SK-N-SH (cell line): ENCODE data around the gene KLK5. TPM values are rescaled to one million over a fixed set of nuclear protein-coding genes. Genes with fewer than 3 reads are reported as not detected.
A peak's percentile ranks its signal among the peaks of the same experiment; 100 is the strongest.

Source experiments
- CTCF ChIA-PET: fragments of 300-600, 350-600 bp; formaldehyde crosslinking; extraction: SDS; loops from one replicate; lab custom pipeline; 2021; lab: Yijun Ruan, JAX
- POLR2A ChIA-PET: fragments of 350-600 bp; sonication (Branson Sonifier 250); formaldehyde crosslinking; extraction: SDS; loops from one replicate; lab custom pipeline; 2020; ENCODE audit warnings: antibody characterized with exemption, inconsistent platforms; lab: Yijun Ruan, JAX
- DNase-seq: peaks from one replicate; pipeline ENCODE4 v3.0.0; 2012
- H2AFZ ChIP-seq: fragments of 200-600 bp; sonication (generic); 2 replicates; pipeline ENCODE4 v1.8.1; 2016; ENCODE audit warnings: antibody characterized with exemption, mild to moderate bottlenecking, low read depth
- H3F3A ChIP-seq: fragments of 200-600 bp; sonication (generic); replicated peaks from 2 replicates; pipeline ENCODE3; 2016; ENCODE audit warnings: antibody characterized with exemption, mild to moderate bottlenecking; ENCODE audit not compliant: insufficient read depth
- H3K27ac ChIP-seq, 2 experiments: fragments of 200-500 bp in 1 of 2; fragments of 200-600 bp in 1 of 2; sonication (Bioruptor generic) in 1 of 2; sonication (generic), shearing (Covaris generic) in 1 of 2; 2 replicates each; pipeline versions ENCODE4 v1.5.1 to v1.6.1; 2014 to 2016; ENCODE audit warnings: low read depth in 2 of 2, inconsistent platforms in 1 of 2, low read length in 1 of 2, mild to moderate bottlenecking in 1 of 2, mixed read lengths in 1 of 2
- H3K27me3 ChIP-seq: fragments of 200-600 bp; sonication (generic), shearing (Covaris generic); 2 replicates; pipeline ENCODE4 v1.6.1; 2016; ENCODE audit warnings: mixed run types; ENCODE audit not compliant: insufficient read depth
- H3K36me3 ChIP-seq, 2 experiments: fragments of 200-500 bp in 1 of 2; fragments of 200-600 bp in 1 of 2; sonication (Bioruptor generic) in 1 of 2; sonication (generic) in 1 of 2; replicated peaks in 1 of 2; 2 replicates each; pipeline versions ENCODE3 to v1.5.1; 2014 to 2016; ENCODE audit warnings: low read length in 1 of 2, mild to moderate bottlenecking in 1 of 2; ENCODE audit not compliant: insufficient read depth in 2 of 2, control insufficient read depth in 1 of 2
- H3K4me1 ChIP-seq, 2 experiments: fragments of 200-500 bp in 1 of 2; fragments of 200-600 bp in 1 of 2; sonication (Bioruptor generic) in 1 of 2; sonication (generic), shearing (Covaris generic) in 1 of 2; 2 replicates each; pipeline versions ENCODE4 v1.5.1 to v1.6.1; 2014 to 2016; ENCODE audit warnings: low read depth in 1 of 2, low read length in 1 of 2, mixed run types in 1 of 2; ENCODE audit not compliant: insufficient read depth in 2 of 2, control insufficient read depth in 1 of 2
- H3K4me2 ChIP-seq: fragments of 200-600 bp; sonication (generic), shearing (Covaris generic); 2 replicates; pipeline ENCODE4 v1.6.1; 2017; ENCODE audit warnings: mixed run types
- H3K4me3 ChIP-seq, 2 experiments: fragments of 200-500 bp in 1 of 2; fragments of 200-600 bp in 1 of 2; sonication (Bioruptor generic) in 1 of 2; sonication (generic), shearing (Covaris generic) in 1 of 2; 2 replicates each; pipeline versions ENCODE4 v1.5.1 to v1.8.1; 2014 to 2016; ENCODE audit warnings: low read depth in 2 of 2, inconsistent platforms in 1 of 2, low read length in 1 of 2, mild to moderate bottlenecking in 1 of 2, mixed read lengths in 1 of 2, moderate library complexity in 1 of 2
- H3K79me2 ChIP-seq: fragments of 200-600 bp; sonication (generic); 2 replicates; pipeline ENCODE4 v1.8.1; 2017; ENCODE audit warnings: mild to moderate bottlenecking; ENCODE audit not compliant: insufficient read depth
- H3K9ac ChIP-seq: fragments of 200-600 bp; sonication (generic); 2 replicates; pipeline ENCODE4 v1.6.1; 2017; ENCODE audit warnings: mixed run types
- H3K9me2 ChIP-seq: fragments of 200-600 bp; sonication (generic); 2 replicates; pipeline ENCODE4 v1.6.1; 2017; ENCODE audit warnings: mixed run types
- H3K9me3 ChIP-seq: fragments of 200-600 bp; sonication (generic); 2 replicates; pipeline ENCODE4 v1.6.1; 2017; ENCODE audit warnings: mixed run types, mild to moderate bottlenecking, moderate library complexity
- H4K20me1 ChIP-seq: fragments of 200-600 bp; sonication (generic); 2 replicates; pipeline ENCODE4 v1.6.1; 2017; ENCODE audit warnings: mild to moderate bottlenecking, mixed run types; ENCODE audit not compliant: insufficient read depth
- FOXJ3 ChIP-seq: sonication (generic); formaldehyde crosslinking; IDR thresholded peaks from 2 replicates; pipeline ENCODE4 v1.5.1; 2020; ENCODE audit warnings: mild to moderate bottlenecking, missing genetic modification reagents
- GABPA ChIP-seq: IDR thresholded peaks from 2 replicates; pipeline ENCODE4 v1.4.0; 2012; ENCODE audit warnings: low read depth, mild to moderate bottlenecking
- GATA2 ChIP-seq: sonication (generic); formaldehyde crosslinking; IDR thresholded peaks from 2 replicates; pipeline ENCODE4 v1.5.0; 2020; ENCODE audit warnings: mild to moderate bottlenecking, missing genetic modification reagents
- JUND ChIP-seq: IDR thresholded peaks from 2 replicates; pipeline ENCODE4 v1.4.0; 2012
- MXI1 ChIP-seq: IDR thresholded peaks from 2 replicates; pipeline ENCODE4 v1.6.1; 2012; ENCODE audit warnings: mild to moderate bottlenecking, low read depth, low read length, improper control_type of control experiment
- PBX3 ChIP-seq: IDR thresholded peaks from 2 replicates; pipeline ENCODE4; 2012
- RAD21 ChIP-seq: IDR thresholded peaks from 2 replicates; pipeline ENCODE4 v1.6.1; 2012; ENCODE audit warnings: mild to moderate bottlenecking, low read length
- RXRA ChIP-seq: IDR thresholded peaks from 2 replicates; pipeline ENCODE4 v1.4.0; 2012; ENCODE audit warnings: low read depth, mild to moderate bottlenecking, borderline replicate concordance
- SMC3 ChIP-seq: IDR thresholded peaks from 2 replicates; pipeline ENCODE4 v1.6.1; 2012; ENCODE audit warnings: low read depth, low read length, improper control_type of control experiment
- TAF1 ChIP-seq: IDR thresholded peaks from 2 replicates; pipeline ENCODE4 v1.6.1; 2012; ENCODE audit warnings: low read depth, mild to moderate bottlenecking, low read length, moderate library complexity, borderline replicate concordance
- TCF12 ChIP-seq: IDR thresholded peaks from 2 replicates; pipeline ENCODE4 v1.4.0; 2012
- YY1 ChIP-seq: IDR thresholded peaks from 2 replicates; pipeline ENCODE4 v1.4.0; 2012; ENCODE audit warnings: low read depth, mild to moderate bottlenecking
- ZBTB33 ChIP-seq: IDR thresholded peaks from 2 replicates; pipeline ENCODE4 v1.4.0; 2012; ENCODE audit warnings: low read depth, borderline replicate concordance
- WGBS: methylation state at CpG from one replicate; pipeline ENCODE4 v1.1.6; 2017; ENCODE audit warnings: low lambda C conversion rate; 5-methylcytosine and 5-hydroxymethylcytosine counted together
- polyA plus RNA-seq, 3 experiments: library from polyadenylated mRNA; depleted of rRNA; stranded (reverse); fragments of >200 nt; gene quantifications; 2 replicates each; pipeline ENCODE4 v1.2.3, GENCODE V29; 2012
- TF ChIP-seq, protein P1 (sequence below): fragments of 200-600 bp; sonication (generic); IDR thresholded peaks from 2 replicates; pipeline ENCODE4 v1.6.1; 2017; ENCODE audit warnings: antibody characterized with exemption, mild to moderate bottlenecking, moderate library complexity

The KLK5 gene
- polyA plus RNA-seq, 1 of the 3 experiments (the other 2 are of a cell fraction), result not detected

- Histone ChIP-seq H3K27me3 (peaks cover 82% of the 10 kb centered on the region), H3K4me1 (no peaks in the 10 kb centered on the region), H3K4me3 (no peak overlapping the region), H3K9me2 (no peaks in the 10 kb centered on the region), H3F3A (no peaks in the 10 kb centered on the region), H2AFZ (no peak overlapping the region), H3K27ac (no peak overlapping the region), H3K9me3 (no peaks in the 10 kb centered on the region), H3K9ac (no peak overlapping the region), H3K36me3 (no peaks in the 10 kb centered on the region), H3K79me2 (no peaks in the 10 kb centered on the region), H3K4me2 (no peak overlapping the region), H4K20me1 (no peaks in the 10 kb centered on the region)
- DNase-seq, result no peak
- CTCF ChIA-PET, result interaction anchor here (3.5 kb wide), 1 partner anchor 13 kb away, joined by 25 read pairs; no protein-coding TSS in a partner anchor
- TF ChIP-seq TCF12 (no peak), RXRA (no peak), FOXJ3 (CRISPR knock-in tag) (no peak), MXI1 (no peak), RAD21 (no peak), TAF1 (no peak), YY1 (no peak), ZBTB33 (no peak), GATA2 (CRISPR knock-in tag) (no peak), GABPA (no peak)
- 37% methylated on average over 20 of the region's 25 CpGs for WGBS
- POLR2A ChIA-PET, result no interaction called here
These were observed 44.5 kb downstream of the KLK5 start for GRCh38 chr19:50908336-50908735.

- H3K4me3 ChIP-seq, result no peak overlapping the region
- TF ChIP-seq, protein P1, sequence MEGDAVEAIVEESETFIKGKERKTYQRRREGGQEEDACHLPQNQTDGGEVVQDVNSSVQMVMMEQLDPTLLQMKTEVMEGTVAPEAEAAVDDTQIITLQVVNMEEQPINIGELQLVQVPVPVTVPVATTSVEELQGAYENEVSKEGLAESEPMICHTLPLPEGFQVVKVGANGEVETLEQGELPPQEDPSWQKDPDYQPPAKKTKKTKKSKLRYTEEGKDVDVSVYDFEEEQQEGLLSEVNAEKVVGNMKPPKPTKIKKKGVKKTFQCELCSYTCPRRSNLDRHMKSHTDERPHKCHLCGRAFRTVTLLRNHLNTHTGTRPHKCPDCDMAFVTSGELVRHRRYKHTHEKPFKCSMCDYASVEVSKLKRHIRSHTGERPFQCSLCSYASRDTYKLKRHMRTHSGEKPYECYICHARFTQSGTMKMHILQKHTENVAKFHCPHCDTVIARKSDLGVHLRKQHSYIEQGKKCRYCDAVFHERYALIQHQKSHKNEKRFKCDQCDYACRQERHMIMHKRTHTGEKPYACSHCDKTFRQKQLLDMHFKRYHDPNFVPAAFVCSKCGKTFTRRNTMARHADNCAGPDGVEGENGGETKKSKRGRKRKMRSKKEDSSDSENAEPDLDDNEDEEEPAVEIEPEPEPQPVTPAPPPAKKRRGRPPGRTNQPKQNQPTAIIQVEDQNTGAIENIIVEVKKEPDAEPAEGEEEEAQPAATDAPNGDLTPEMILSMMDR, result peak; percentile 50
- TF ChIP-seq SMC3 (peak; percentile 32; the same call in 1 of the 2 replicates), RAD21 (peak; percentile 20), JUND (no peak), PBX3 (no peak)
- ChIA-PET POLR2A (no interaction called here), CTCF (interaction anchor here (1.0 to 1.5 kb wide), 4 partner anchors 14 to 114 kb away, joined by 3 to 12 read pairs (median 5); no protein-coding TSS in a partner anchor)
- no peak overlapping the region for H2AFZ ChIP-seq
- no peaks in the 10 kb centered on the region for H3K4me1 ChIP-seq
- no peak overlapping the region for H3K27ac ChIP-seq
- no peaks in the 10 kb centered on the region for H3F3A ChIP-seq
- no peaks in the 10 kb centered on the region for H4K20me1 ChIP-seq
- H3K9ac ChIP-seq, result no peak overlapping the region
- H3K27me3 ChIP-seq, result peaks cover 63% of the 10 kb centered on the region
- H3K79me2 ChIP-seq, result no peaks in the 10 kb centered on the region
- H3K9me3 ChIP-seq, result no peaks in the 10 kb centered on the region
- no peaks in the 10 kb centered on the region for H3K36me3 ChIP-seq
- no peak overlapping the region for H3K4me2 ChIP-seq
- peak; percentile 57 for DNase-seq
- WGBS, result 3% methylated on average over 5 of the region's 5 CpGs
- H3K9me2 ChIP-seq, result no peaks in the 10 kb centered on the region
These were observed 46.6 kb downstream of the KLK5 start for GRCh38 chr19:50906217-50906616.
